Measurements from ENCODE around the gene CUEDC1. TPM values are rescaled to one million over a fixed set of nuclear protein-coding genes. Genes with fewer than 3 reads are reported as not detected.
A peak's percentile ranks its signal among the peaks of the same experiment; 100 is the strongest.

The CUEDC1 gene
- total and polyA plus RNA-seq, 2 of the 13 experiments (the other 11 are each of a cell fraction or from before 2014, with no cell fraction given) = 7.4 to 12.9 TPM

DNA sequence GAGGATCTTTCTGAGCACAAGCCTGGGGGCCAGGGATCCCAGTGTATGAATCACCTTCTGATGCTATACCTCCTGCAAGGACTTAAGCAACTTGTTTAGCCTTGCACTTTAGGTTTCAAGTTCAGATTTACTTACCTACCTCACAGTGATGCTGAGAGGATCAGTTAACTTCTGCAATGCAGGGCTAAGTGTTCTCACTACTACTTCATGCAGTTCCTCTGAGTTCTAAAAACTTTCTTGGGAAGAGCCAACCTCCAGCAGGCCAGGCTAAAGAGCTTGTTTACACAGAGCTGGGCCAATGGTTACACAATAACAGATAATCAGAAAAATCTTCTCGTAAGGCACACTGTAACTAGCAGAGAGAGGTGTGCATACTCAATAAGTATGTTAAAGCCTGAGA, 19.8 kb upstream of the CUEDC1 start (continued):
- no peak for TF ChIP-seq ZNF513 (CRISPR knock-in tag; conservative IDR thresholded peaks at IDR 0.05)
- TF ChIP-seq RXRB (CRISPR knock-in tag; IDR thresholded peaks at IDR 0.05; ENCODE audit: borderline replicate concordance) = peak; percentile 44; the same call in 1 of the 2 replicates
- TF ChIP-seq FOXJ3 (CRISPR knock-in tag; IDR thresholded peaks at IDR 0.05; ENCODE audit: borderline replicate concordance) = peak; percentile 60; the same call in 1 of the 2 replicates
- no peak for TF ChIP-seq MBNL3 (CRISPR knock-in tag; conservative IDR thresholded peaks at IDR 0.05)
- no peak for TF ChIP-seq ZNF143 (CRISPR knock-in tag; IDR thresholded peaks at IDR 0.05)
- TF ChIP-seq ZBTB26 (CRISPR knock-in tag; IDR thresholded peaks at IDR 0.05; ENCODE audit: borderline replicate concordance) = no peak
- peak; percentile 77 for TF ChIP-seq SAP130 (CRISPR knock-in tag; IDR thresholded peaks at IDR 0.05; ENCODE audit: low read depth)
- peak; percentile 75; the same call in 1 of the 2 replicates for TF ChIP-seq HMG20A (CRISPR knock-in tag; IDR thresholded peaks at IDR 0.05; ENCODE audit: borderline replicate concordance)
- 0 out of 2 replicates have a peak, but pooled peaks have one; percentile 54 for TF ChIP-seq ZNF124 (CRISPR knock-in tag; IDR thresholded peaks at IDR 0.05)
- peak; percentile 43; the same call in 1 of the 2 replicates for TF ChIP-seq IRF2 (CRISPR knock-in tag; IDR thresholded peaks at IDR 0.05)
- 0 out of 2 replicates have a peak, but pooled peaks have one; percentile 28 for TF ChIP-seq ELF3 (CRISPR knock-in tag; IDR thresholded peaks at IDR 0.05)
- TF ChIP-seq BCL6 (CRISPR knock-in tag; IDR thresholded peaks at IDR 0.05) = peak; percentile 70
- TF ChIP-seq, protein P1, sequence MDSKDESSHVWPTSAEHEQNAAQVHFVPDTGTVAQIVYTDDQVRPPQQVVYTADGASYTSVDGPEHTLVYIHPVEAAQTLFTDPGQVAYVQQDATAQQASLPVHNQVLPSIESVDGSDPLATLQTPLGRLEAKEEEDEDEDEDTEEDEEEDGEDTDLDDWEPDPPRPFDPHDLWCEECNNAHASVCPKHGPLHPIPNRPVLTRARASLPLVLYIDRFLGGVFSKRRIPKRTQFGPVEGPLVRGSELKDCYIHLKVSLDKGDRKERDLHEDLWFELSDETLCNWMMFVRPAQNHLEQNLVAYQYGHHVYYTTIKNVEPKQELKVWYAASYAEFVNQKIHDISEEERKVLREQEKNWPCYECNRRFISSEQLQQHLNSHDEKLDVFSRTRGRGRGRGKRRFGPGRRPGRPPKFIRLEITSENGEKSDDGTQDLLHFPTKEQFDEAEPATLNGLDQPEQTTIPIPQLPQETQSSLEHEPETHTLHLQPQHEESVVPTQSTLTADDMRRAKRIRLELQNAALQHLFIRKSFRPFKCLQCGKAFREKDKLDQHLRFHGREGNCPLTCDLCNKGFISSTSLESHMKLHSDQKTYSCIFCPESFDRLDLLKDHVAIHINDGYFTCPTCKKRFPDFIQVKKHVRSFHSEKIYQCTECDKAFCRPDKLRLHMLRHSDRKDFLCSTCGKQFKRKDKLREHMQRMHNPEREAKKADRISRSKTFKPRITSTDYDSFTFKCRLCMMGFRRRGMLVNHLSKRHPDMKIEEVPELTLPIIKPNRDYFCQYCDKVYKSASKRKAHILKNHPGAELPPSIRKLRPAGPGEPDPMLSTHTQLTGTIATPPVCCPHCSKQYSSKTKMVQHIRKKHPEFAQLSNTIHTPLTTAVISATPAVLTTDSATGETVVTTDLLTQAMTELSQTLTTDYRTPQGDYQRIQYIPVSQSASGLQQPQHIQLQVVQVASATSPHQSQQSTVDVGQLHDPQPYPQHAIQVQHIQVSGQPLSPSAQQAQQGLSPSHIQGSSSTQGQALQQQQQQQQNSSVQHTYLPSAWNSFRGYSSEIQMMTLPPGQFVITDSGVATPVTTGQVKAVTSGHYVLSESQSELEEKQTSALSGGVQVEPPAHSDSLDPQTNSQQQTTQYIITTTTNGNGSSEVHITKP (CRISPR knock-in tag; IDR thresholded peaks at IDR 0.05; ENCODE audit: low read depth) = peak; percentile 67; the same call in 1 of the 2 replicates
- TF ChIP-seq, protein P2, sequence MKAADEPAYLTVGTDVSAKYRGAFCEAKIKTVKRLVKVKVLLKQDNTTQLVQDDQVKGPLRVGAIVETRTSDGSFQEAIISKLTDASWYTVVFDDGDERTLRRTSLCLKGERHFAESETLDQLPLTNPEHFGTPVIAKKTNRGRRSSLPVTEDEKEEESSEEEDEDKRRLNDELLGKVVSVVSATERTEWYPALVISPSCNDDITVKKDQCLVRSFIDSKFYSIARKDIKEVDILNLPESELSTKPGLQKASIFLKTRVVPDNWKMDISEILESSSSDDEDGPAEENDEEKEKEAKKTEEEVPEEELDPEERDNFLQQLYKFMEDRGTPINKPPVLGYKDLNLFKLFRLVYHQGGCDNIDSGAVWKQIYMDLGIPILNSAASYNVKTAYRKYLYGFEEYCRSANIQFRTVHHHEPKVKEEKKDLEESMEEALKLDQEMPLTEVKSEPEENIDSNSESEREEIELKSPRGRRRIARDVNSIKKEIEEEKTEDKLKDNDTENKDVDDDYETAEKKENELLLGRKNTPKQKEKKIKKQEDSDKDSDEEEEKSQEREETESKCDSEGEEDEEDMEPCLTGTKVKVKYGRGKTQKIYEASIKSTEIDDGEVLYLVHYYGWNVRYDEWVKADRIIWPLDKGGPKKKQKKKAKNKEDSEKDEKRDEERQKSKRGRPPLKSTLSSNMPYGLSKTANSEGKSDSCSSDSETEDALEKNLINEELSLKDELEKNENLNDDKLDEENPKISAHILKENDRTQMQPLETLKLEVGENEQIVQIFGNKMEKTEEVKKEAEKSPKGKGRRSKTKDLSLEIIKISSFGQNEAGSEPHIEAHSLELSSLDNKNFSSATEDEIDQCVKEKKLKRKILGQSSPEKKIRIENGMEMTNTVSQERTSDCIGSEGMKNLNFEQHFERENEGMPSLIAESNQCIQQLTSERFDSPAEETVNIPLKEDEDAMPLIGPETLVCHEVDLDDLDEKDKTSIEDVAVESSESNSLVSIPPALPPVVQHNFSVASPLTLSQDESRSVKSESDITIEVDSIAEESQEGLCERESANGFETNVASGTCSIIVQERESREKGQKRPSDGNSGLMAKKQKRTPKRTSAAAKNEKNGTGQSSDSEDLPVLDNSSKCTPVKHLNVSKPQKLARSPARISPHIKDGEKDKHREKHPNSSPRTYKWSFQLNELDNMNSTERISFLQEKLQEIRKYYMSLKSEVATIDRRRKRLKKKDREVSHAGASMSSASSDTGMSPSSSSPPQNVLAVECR (CRISPR knock-in tag; IDR thresholded peaks at IDR 0.05; ENCODE audit: borderline replicate concordance) = peak; percentile 19; the same call in 1 of the 2 replicates
- no peak for TF ChIP-seq ZBTB20 (CRISPR knock-in tag; IDR thresholded peaks at IDR 0.05; ENCODE audit: borderline replicate concordance, low read depth)
- TF ChIP-seq ZHX1 (CRISPR knock-in tag; IDR thresholded peaks at IDR 0.05; ENCODE audit: low read depth) = no peak

All from HepG2 (cell line).